ENCODE data around the gene ATRN.

The ATRN gene

GRCh38 chr20:3461911-3462677, 8.7 kb upstream of the ATRN start:
- in situ Hi-C loops (cut with MboI; ENCODE audit: low pct_unique_long_range_greater_than_20kb, low sequenced_read_pairs, unreplicated experiment) = no loop called here
- DNase-seq (ENCODE audit: low spot score) = no peak
- no peak for TF ChIP-seq CTCF (IDR thresholded peaks at IDR 0.05; ENCODE audit: extremely low read depth, insufficient read depth, missing control alignments)

GRCh38 chr20:3464166-3464565, 6.7 kb upstream of the ATRN start:
- no peak for TF ChIP-seq CTCF (IDR thresholded peaks at IDR 0.05; ENCODE audit: extremely low read depth, insufficient read depth, missing control alignments)
- in situ Hi-C loops (cut with MboI; ENCODE audit: low pct_unique_long_range_greater_than_20kb, low sequenced_read_pairs, unreplicated experiment) = no loop called here
- DNase-seq (ENCODE audit: low spot score) = no peak

GRCh38 chr20:3465301-3465700, 5.5 kb upstream of the ATRN start:
- in situ Hi-C loops (cut with MboI; ENCODE audit: low pct_unique_long_range_greater_than_20kb, low sequenced_read_pairs, unreplicated experiment) = no loop called here
- no peak for TF ChIP-seq CTCF (IDR thresholded peaks at IDR 0.05; ENCODE audit: extremely low read depth, insufficient read depth, missing control alignments)
- DNase-seq (ENCODE audit: low spot score) = no peak

- in situ Hi-C loops (cut with MboI; ENCODE audit: low pct_unique_long_range_greater_than_20kb, low sequenced_read_pairs, unreplicated experiment) = no loop called here
- no peak for DNase-seq (ENCODE audit: low spot score)
- no peak for TF ChIP-seq CTCF (IDR thresholded peaks at IDR 0.05; ENCODE audit: extremely low read depth, insufficient read depth, missing control alignments)
Measured at GRCh38 chr20:3470208-3470626, 601 bp upstream of the ATRN start.

- in situ Hi-C loops (cut with MboI; ENCODE audit: low pct_unique_long_range_greater_than_20kb, low sequenced_read_pairs, unreplicated experiment) = no loop called here
- no peak for DNase-seq (ENCODE audit: low spot score)
- TF ChIP-seq CTCF (IDR thresholded peaks at IDR 0.05; ENCODE audit: extremely low read depth, insufficient read depth, missing control alignments) = no peak
Measured at GRCh38 chr20:3471397-3472021, 691 bp downstream of the ATRN start.

- in situ Hi-C loops (cut with MboI; ENCODE audit: low pct_unique_long_range_greater_than_20kb, low sequenced_read_pairs, unreplicated experiment) = no loop called here
- TF ChIP-seq CTCF (IDR thresholded peaks at IDR 0.05; ENCODE audit: extremely low read depth, insufficient read depth, missing control alignments) = no peak
- DNase-seq (ENCODE audit: low spot score) = peak; percentile 19
Measured at GRCh38 chr20:3472105-3472504, 1.3 kb downstream of the ATRN start.

Data from GM13977 (cell line).